ENCODE measurements around the gene KRTAP5-1.

DNA sequence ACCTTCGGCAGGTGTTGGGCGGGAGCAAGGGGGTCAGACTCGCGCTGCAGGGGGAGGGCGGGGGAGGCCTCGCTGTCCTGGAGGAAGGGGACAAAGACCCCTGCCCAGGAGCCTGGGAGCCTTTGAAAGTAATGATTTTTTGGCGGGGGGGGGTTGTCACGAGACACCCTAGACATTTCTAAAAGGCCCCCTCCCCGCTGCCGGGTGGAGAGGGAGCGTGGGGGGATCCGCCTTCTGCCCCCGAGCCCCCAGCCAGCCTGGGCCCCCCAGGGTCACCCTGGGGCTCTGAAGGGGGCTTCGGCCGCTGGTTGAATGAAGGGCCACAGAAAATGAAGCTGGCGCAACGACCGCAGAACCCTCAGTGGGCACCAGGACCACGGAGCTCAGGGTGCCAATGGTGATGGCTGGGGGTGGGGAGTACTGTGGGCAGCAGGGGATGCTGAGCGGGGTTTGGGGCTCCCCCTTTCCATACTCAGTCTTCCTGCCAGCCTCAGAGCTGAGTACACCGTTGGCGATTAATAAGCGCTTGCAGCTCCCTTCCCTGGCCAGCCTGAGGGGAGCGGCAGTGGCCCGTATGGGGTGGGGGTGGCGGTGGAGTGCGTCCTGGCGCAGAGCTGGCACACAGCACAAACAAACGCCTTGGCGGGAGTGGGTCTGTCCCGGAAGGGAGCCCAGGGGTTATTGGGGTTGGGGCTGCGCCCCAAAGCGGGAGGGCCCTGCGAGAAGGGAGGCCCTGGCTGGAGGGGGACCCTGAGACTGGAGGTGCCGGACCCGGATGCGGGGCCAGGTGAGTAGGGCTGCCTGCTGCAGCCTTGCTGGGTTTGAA, 11.8 kb downstream of the KRTAP5-1 start:
- TF ChIP-seq, protein P1, sequence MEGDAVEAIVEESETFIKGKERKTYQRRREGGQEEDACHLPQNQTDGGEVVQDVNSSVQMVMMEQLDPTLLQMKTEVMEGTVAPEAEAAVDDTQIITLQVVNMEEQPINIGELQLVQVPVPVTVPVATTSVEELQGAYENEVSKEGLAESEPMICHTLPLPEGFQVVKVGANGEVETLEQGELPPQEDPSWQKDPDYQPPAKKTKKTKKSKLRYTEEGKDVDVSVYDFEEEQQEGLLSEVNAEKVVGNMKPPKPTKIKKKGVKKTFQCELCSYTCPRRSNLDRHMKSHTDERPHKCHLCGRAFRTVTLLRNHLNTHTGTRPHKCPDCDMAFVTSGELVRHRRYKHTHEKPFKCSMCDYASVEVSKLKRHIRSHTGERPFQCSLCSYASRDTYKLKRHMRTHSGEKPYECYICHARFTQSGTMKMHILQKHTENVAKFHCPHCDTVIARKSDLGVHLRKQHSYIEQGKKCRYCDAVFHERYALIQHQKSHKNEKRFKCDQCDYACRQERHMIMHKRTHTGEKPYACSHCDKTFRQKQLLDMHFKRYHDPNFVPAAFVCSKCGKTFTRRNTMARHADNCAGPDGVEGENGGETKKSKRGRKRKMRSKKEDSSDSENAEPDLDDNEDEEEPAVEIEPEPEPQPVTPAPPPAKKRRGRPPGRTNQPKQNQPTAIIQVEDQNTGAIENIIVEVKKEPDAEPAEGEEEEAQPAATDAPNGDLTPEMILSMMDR (IDR thresholded peaks at IDR 0.05): no peak
- peak in 1 of 2 donors; percentile 22 for TF ChIP-seq POLR2AphosphoS5 (IDR thresholded peaks at IDR 0.05; ENCODE audit: insufficient read depth in 1 of 2, low read depth in 1 of 2)
- TF ChIP-seq POLR2A (IDR thresholded peaks at IDR 0.05): no peak
